Glomerular visceral epithelial cell (primary cell): ENCODE results near the gene ICE1.
A peak's percentile ranks its signal among the peaks of the same experiment; 100 is the strongest.
"Not testable (repeated sequence)": the region's sequence is repeated elsewhere in the genome, so short reads cannot be mapped to it uniquely, and the experiment has no call there.

Experiments
- DNase-seq: peaks from one replicate; pipeline ENCODE4 v3.0.0-alpha.2; 2016; ENCODE audit errors: extremely low spot score

The ICE1 gene

GRCh38 chr5:5421961-5422818 is at the start of gene ICE1:
TSS of gene ICE1 (plus strand) at chr5:5422677. CDS start at chr5:5422916, 239 bp downstream.
- DNase-seq, result peak; percentile 99

GRCh38 chr5:5372930-5373329 is 49.5 kb upstream of the ICE1 start:
- no peak for DNase-seq

DNA sequence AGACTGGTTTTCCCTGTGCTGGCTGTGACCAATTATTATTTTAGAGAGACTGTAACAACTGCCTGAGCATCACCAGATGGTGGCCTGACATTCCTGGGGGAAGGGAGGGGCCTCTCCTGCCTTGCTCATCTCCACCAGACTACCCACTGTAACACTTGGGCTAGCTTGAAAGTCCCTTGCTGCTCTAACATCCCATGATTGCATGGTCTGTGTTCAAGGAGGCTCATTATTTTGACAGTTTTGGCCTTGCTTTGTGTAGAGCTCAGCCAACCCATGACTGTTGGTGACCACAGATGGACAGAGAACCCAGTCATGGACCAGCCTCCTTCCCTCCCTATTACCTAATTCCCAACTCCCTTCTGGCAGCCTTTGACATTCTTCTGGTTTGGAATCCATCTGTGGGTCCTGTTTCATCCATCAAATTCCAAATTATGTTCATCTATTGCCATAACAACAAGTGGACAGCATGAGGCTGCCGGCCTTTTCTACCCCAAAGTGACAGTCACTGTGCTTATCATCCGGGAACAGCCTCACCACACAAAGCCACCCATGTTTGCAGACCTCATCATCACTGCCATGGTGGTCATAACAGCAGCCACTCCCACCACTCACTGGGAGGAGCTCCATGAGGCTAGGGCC is 49.0 kb upstream of the ICE1 start:
- no peak for DNase-seq

DNA sequence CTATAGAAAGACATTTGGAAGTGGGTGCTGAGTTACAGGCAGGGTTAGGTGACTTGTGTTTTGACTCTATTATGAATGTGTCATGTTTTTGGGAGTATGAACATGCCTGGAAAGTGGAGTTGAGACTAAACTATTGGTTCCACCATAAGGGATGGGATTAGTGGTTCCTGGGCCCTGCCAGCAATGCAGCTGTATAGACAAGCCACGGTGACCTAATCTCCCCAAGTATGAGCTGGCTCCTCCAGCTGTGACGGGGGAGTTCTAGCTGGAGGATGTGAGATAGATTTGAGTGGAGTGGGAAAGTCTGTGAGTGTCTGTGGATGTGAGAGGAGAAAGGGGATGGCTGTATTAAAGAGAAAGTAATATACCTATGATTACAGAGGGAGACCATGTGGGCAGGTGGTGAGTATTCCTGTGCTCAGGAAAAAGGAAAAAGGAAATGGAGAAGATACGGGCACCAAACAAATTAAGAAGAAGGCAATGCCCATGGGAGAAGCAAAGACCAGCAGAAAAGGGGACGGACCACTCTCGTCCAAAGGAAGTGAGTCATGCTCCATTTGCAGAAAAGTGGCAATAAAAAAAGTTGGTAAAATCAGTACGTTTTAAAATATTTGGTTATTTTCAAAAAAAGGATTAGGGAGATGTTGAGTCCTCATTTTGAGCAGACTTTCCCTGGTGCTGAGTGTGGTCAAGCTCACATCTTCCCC is 48.3 kb upstream of the ICE1 start:
- DNase-seq, result peak; percentile 52

- DNase-seq, result no peak
Observed at GRCh38 chr5:5377780-5378179, 44.7 kb upstream of the ICE1 start.

DNA sequence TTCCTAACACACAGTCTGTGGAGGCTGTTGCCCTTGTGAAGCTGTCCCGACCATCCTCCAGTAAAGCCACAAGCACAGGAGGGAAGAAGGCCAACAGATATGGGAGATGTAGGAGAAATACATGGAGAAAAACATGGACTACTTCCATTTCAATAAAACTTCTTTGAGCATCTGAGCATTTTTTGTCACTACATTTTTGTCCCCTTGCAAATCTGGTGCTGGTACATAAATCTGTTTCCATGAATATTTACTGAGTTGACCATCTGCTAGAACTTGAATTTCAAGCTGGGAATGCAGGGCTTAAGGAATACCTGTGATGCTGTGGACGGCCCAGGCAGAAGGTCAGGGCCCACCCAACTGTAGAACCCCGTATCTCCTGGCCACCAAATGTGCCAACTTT is 43.9 kb upstream of the ICE1 start:
- DNase-seq, result no peak

GRCh38 chr5:5380298-5380697 is 42.2 kb upstream of the ICE1 start:
- no peak for DNase-seq

DNA sequence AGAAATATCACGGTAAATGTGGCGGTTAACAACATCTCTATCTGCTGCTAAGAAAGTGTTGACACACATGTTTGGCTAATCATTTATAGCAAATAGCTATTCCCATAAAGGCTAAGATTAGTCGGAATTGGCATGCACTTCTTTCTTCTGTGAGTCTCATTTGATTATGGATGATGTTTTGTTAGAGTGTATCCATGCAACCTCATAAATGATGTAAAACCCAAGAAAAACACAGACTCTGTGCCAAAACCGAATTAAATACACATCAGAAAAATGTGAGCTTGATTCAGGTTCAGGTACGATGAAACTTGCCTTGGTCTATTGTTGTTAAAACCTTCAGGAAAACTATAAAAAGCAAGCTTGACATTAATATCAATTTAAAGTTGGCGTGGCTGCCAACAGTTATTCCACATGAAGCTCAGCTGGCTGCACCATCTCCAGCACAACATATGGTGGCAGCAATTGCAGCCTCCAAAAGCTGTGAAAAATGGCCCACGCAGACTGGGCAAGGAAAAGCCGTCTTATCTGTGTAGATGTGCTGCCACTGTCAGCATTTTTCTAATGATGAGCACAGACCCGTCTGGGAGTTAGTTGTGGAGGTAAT is 41.1 kb upstream of the ICE1 start:
- no peak for DNase-seq

- no peak for DNase-seq
Observed at GRCh38 chr5:5383461-5383860, 39.0 kb upstream of the ICE1 start.

DNA sequence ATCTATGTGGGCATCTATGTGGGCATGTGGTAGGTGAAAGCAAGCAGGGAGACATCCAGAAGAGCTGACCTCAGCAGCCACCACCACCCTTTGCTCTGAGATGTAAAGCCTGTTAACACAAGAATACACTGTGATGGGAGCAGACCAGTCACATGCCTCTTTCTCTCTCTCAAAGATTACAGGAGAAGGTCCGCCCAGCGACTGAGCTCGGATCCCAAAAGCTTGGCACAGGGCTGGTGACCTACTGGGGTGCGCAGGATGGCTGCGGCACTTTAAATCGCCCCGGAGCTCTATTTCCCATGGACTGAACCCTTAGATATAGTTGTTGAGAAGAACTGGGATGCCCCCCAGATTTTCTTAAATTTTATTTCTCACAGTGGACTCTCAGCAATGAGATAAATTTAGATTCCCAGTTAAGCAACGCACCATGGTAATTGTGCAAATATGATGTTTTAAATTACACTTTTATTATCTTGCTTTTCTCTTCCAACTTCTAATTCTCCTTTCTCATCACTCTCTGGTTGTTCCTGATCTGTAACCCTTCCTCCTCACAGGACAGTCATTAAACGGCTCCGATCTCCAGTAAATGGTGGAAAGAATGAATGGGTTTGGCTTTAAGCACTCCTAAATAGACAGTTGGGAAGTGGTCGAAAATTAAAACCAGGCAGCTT is 37.7 kb upstream of the ICE1 start:
- DNase-seq, result no peak

DNA sequence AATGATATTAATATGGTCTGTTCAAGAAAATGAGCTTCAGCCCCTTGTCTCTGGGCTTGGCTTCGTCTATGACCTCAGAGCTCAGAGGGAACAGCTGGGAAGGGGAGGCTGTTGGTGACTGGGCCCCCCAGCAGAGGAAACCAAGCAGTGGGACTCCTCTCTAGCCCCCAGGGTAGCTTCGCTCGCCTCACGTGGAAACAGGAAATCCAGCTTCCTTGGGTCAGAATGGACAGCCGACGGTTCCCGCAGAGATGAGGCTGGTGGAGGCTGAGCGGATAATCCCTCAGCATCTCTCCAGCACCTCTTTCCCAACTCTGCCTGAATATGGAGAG is 37.2 kb upstream of the ICE1 start:
- DNase-seq, result no peak

DNA sequence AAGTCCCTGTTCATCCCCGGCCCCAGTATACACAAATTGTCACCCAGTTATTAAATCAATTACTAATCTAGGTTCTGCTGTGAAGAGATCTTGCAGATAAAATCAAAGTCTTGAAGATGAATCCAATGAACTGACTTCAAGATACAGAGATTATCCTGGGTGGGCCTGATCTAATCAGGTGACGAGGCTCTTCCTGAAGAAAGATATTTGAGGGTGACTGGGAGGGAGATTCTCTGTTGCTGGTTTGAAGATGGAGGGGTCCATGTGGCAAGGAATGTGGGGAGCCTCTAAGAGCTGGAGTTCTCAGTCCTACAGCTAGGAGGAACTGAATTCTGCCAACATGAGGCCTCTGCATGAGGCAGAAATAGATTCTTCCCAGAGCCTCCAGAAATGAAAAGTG is 36.1 kb upstream of the ICE1 start:
- no peak for DNase-seq

DNA sequence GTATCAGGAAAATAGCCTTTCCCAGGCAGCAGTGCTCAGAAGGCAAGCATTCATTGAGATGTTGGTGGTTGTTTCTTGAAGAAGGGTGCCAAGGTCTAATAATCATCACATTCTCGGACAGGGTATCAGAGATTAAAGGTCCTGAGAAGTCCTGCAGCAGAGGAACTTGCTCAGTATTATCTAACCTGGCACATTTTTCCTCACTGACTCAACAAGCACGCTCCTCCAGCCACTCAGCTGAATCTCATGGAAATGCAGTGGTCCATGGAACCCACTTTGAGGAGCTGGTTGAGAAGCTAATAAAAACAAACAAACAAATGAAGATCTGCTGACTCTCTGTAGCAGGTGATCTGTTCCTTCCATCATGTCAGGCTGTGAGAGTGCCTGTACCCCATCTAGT is 35.3 kb upstream of the ICE1 start:
- DNase-seq, result peak; percentile 22

- no peak for DNase-seq
Observed at GRCh38 chr5:5387777-5388176, 34.7 kb upstream of the ICE1 start.

GRCh38 chr5:5390121-5390869 is 32.2 kb upstream of the ICE1 start:
- not testable (repeated sequence) for DNase-seq

DNA sequence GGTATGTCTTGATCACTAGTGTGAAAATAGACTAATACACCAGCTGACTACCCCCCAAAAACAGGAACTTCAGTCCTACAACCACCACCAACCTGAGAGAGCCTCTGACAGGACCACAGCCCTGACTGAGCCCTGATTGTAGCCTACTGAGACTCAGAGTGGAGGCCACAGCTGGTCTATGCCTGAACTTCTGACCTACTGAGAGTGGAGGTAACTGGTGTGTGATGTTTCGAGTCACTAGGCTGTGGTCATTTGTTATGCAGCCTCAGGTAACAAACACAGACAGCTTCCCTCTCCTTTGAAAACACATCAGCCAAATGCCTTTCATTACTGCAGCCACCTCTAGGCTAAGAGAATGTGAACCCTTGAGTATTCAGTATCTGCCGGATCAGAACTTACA is 30.0 kb upstream of the ICE1 start:
- DNase-seq, result not testable (repeated sequence)

GRCh38 chr5:5394384-5394986 is 28.0 kb upstream of the ICE1 start:
- DNase-seq, result peak; percentile 66

DNA sequence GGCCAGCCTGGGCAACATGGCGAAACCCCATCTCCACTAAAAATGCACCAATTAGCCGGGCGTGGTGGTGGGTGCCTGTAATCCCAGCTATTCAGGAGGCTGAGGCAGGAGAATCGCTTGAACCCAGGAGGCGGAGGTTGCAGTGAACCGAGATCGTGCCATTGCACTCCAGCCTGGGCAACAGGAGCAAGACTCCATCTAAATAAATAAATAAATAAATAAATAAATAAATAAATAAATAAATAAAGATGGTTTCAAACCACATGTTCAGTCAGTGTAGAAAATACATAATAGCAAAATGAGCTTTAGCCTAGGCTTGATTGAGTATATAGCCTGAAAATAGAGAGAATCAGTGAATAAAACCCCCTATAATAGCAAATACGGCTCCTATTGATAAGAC is 27.4 kb upstream of the ICE1 start:
- not testable (repeated sequence) for DNase-seq

DNA sequence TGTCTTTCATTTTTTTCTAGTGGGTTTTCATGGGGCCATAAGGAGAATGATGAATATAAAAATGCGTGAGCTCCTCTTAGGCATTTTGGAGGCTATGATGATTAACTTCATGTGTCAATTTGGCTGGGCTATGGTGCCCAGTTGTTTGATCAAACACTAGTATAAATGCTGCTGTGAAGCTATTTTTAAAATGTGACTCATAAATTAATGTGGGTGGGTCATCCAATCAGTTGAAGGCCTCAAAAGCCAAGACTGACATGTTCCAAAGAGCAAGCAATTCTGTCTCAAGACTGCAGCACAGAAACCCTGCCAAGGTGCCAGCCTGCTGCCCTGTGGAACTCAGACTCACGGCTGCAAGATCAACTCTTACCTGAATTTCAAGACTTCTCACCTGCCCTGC is 24.4 kb upstream of the ICE1 start:
- no peak for DNase-seq

DNA sequence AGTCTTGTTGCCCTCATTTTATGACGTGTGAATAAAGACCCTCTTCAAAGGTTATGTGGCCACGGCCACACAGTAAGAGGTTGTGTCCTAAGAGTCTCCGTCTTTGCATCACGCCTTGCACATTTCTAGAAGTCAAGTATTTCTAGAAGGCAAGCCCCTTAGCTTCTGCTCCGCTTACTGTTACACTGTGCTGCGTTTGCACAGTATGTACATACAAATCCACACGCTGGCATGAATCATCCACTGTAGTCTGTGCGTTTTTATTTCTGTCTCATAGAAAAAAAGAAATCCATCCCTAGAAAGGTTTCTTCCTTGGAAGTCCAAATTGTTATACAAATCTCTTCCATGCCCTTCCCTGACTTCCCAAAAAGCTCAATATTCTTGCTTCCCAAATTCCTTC is 21.4 kb upstream of the ICE1 start:
- no peak for DNase-seq

DNA sequence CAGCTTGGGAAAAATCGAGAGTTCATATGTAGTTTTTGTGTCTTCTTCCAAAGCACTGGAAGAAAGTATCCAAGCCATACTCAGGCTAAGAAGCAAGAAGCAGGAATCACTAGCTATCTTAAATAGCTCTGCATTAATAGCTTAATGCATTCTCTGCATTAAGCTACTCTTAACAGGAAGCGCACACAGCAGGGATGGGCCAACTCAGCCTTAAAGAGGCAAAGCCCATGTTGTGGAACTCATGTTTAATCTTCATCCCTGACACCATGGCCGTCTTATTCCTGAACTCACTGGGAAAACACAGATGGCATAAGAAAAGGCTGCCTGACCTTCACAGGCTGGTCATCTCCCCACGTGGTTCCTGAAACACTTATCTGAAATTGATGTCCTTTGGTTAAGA is 18.7 kb upstream of the ICE1 start:
- no peak for DNase-seq
